GM21390 (cell line): ENCODE results near the gene MED13L.

Experiments
- ATAC-seq: cut with Tn5 transposase; IDR thresholded peaks from one replicate; pipeline ENCODE4 v1.9.1; 2021; ENCODE audit not compliant: unreplicated experiment

MED13L gene

GRCh38 chr12:116277467-116278278 lies at the start of gene MED13L:
Gene MED13L (minus strand): TSS chr12:116277693. CDS start chr12:116277131, 562 bp downstream.
- peak; percentile 82 for ATAC-seq

GRCh38 chr12:116325336-116325664 lies 47.8 kb upstream of the MED13L start:
- ATAC-seq: peak; percentile 98

- ATAC-seq: no peak
These were observed 47.3 kb upstream of the MED13L start for GRCh38 chr12:116324654-116325335.

GRCh38 chr12:116323406-116324386 lies 46.2 kb upstream of the MED13L start:
- ATAC-seq: no peak

- no peak for ATAC-seq
These were observed 44.4 kb upstream of the MED13L start for GRCh38 chr12:116321913-116322312.

GRCh38 chr12:116320791-116321217 lies 43.3 kb upstream of the MED13L start:
- ATAC-seq: no peak

- ATAC-seq: no peak
These were observed 42.6 kb upstream of the MED13L start for GRCh38 chr12:116319898-116320621.

- ATAC-seq: no peak
These were observed 41.9 kb upstream of the MED13L start for GRCh38 chr12:116319233-116319897.

- ATAC-seq: no peak
These were observed 41.2 kb upstream of the MED13L start for GRCh38 chr12:116318576-116319232.

- ATAC-seq: no peak
These were observed 40.6 kb upstream of the MED13L start for GRCh38 chr12:116317986-116318575.

- no peak for ATAC-seq
These were observed 39.6 kb upstream of the MED13L start for GRCh38 chr12:116317139-116317538.

- ATAC-seq: no peak
These were observed 37.0 kb upstream of the MED13L start for GRCh38 chr12:116314477-116314876.

- ATAC-seq: no peak
These were observed 35.9 kb upstream of the MED13L start for GRCh38 chr12:116313194-116313927.

GRCh38 chr12:116310082-116310481 lies 32.6 kb upstream of the MED13L start:
- ATAC-seq: no peak

GRCh38 chr12:116309343-116309742 lies 31.9 kb upstream of the MED13L start:
- ATAC-seq: no peak

- no peak for ATAC-seq
These were observed 31.2 kb upstream of the MED13L start for GRCh38 chr12:116308647-116309046.

GRCh38 chr12:116306968-116307367 lies 29.5 kb upstream of the MED13L start:
- ATAC-seq: no peak

- no peak for ATAC-seq
These were observed 29.0 kb upstream of the MED13L start for GRCh38 chr12:116306506-116306905.
